OCI-LY7 (cell line): Measurements from ENCODE around the gene PRR5L.

ENCODE experiments used
- EZH2phosphoT487 ChIP-seq: fragments of 200-600 bp; sonication (generic); IDR thresholded peaks from 2 replicates; pipeline ENCODE4 v1.6.1; 2018; ENCODE audit warnings: low read depth, borderline replicate concordance, mild to moderate bottlenecking, mixed run types, antibody characterized with exemption, low read length, moderate library complexity, mixed read lengths
- TF ChIP-seq, protein P1 (sequence below): fragments of 200-600 bp; sonication (generic); conservative IDR thresholded peaks from 2 replicates; pipeline ENCODE4 v1.5.1; 2014; ENCODE audit warnings: mild to moderate bottlenecking, antibody characterized with exemption, low read length, moderate library complexity, mixed read lengths

DNA sequence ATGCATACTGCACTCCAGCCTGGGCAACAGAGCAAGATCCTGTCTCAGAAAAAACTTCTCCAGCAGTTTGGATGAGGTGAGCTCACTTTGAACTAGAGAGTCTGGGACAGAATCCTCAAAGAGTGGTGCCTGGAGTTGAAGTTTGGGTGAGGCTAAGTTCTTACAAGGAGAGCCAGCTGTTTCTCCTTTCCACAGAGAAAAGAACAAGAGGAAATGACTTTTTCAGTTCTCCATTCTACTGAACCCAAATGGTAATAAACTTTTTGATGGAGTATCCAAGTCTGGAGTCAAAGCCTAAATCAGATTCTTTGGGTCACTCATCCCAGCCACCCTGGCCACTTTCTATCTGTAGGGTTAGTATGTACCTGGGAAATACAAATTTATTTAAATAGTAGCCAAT, 111.3 kb downstream of the PRR5L start:
- TF ChIP-seq, protein P1, sequence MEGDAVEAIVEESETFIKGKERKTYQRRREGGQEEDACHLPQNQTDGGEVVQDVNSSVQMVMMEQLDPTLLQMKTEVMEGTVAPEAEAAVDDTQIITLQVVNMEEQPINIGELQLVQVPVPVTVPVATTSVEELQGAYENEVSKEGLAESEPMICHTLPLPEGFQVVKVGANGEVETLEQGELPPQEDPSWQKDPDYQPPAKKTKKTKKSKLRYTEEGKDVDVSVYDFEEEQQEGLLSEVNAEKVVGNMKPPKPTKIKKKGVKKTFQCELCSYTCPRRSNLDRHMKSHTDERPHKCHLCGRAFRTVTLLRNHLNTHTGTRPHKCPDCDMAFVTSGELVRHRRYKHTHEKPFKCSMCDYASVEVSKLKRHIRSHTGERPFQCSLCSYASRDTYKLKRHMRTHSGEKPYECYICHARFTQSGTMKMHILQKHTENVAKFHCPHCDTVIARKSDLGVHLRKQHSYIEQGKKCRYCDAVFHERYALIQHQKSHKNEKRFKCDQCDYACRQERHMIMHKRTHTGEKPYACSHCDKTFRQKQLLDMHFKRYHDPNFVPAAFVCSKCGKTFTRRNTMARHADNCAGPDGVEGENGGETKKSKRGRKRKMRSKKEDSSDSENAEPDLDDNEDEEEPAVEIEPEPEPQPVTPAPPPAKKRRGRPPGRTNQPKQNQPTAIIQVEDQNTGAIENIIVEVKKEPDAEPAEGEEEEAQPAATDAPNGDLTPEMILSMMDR: no peak
- TF ChIP-seq EZH2phosphoT487: no peak
